HTERT RPE-1 (cell line): ENCODE results near the gene CCDC86.

Source experiments
- in situ Hi-C: fragments of 300-500 bp; cut with MboI; formaldehyde crosslinking; loops from 4 replicates; pipeline ENCODE4 v1.14.3; 2020; ENCODE audit warnings: low sequenced_read_pairs

Gene CCDC86

GRCh38 chr11:60852117-60852981 lies 10.4 kb downstream of the CCDC86 start:
- in situ Hi-C loops: no loop called here

GRCh38 chr11:60852982-60853950 lies 11.4 kb downstream of the CCDC86 start:
- in situ Hi-C loops: no loop called here

GRCh38 chr11:60854140-60854846 lies 12.4 kb downstream of the CCDC86 start:
- in situ Hi-C loops: no loop called here

- in situ Hi-C loops: no loop called here
Measured at GRCh38 chr11:60854847-60855725, 13.2 kb downstream of the CCDC86 start.

- in situ Hi-C loops: no loop called here
Measured at GRCh38 chr11:60855726-60856633, 14.1 kb downstream of the CCDC86 start, which contains the start of gene PTGDR2. Gene PTGDR2 (minus strand): TSS chr11:60855950. CDS start chr11:60853722, 2,228 bp downstream.

GRCh38 chr11:60857378-60858232 lies 15.7 kb downstream of the CCDC86 start:
- in situ Hi-C loops: no loop called here

GRCh38 chr11:60858236-60858635 lies 16.3 kb downstream of the CCDC86 start:
- in situ Hi-C loops: no loop called here

- in situ Hi-C loops: no loop called here
Measured at GRCh38 chr11:60858731-60859464, 17.0 kb downstream of the CCDC86 start.

GRCh38 chr11:60859616-60860250 lies 17.8 kb downstream of the CCDC86 start:
- in situ Hi-C loops: no loop called here

- in situ Hi-C loops: no loop called here
Measured at GRCh38 chr11:60860943-60861342, 19.0 kb downstream of the CCDC86 start.

- in situ Hi-C loops: no loop called here
Measured at GRCh38 chr11:60862171-60862570, 20.3 kb downstream of the CCDC86 start.

- in situ Hi-C loops: no loop called here
Measured at GRCh38 chr11:60863550-60864521, 21.9 kb downstream of the CCDC86 start.

- in situ Hi-C loops: no loop called here
Measured at GRCh38 chr11:60864856-60865513, 23.1 kb downstream of the CCDC86 start.

GRCh38 chr11:60866911-60867870 lies 25.3 kb downstream of the CCDC86 start, which contains the start of gene ZP1:
Gene ZP1 (plus strand): TSS chr11:60867542. CDS start chr11:60867562, 20 bp downstream.
- in situ Hi-C loops: no loop called here
